SK-N-SH (cell line): ENCODE data around the gene TLN1. TPM values are rescaled to one million over a fixed set of nuclear protein-coding genes. Genes with fewer than 3 reads are reported as not detected.

Experiments used
- CTCF ChIA-PET: fragments of 300-600, 350-600 bp; formaldehyde crosslinking; extraction: SDS; loops from one replicate; lab custom pipeline; 2021; lab: Yijun Ruan, JAX
- POLR2A ChIA-PET: fragments of 350-600 bp; sonication (Branson Sonifier 250); formaldehyde crosslinking; extraction: SDS; loops from one replicate; lab custom pipeline; 2020; ENCODE audit warnings: antibody characterized with exemption, inconsistent platforms; lab: Yijun Ruan, JAX
- DNase-seq: peaks from one replicate; pipeline ENCODE4 v3.0.0; 2012
- H2AFZ ChIP-seq: fragments of 200-600 bp; sonication (generic); 2 replicates; pipeline ENCODE4 v1.8.1; 2016; ENCODE audit warnings: antibody characterized with exemption, mild to moderate bottlenecking, low read depth
- H3F3A ChIP-seq: fragments of 200-600 bp; sonication (generic); replicated peaks from 2 replicates; pipeline ENCODE3; 2016; ENCODE audit warnings: antibody characterized with exemption, mild to moderate bottlenecking; ENCODE audit not compliant: insufficient read depth
- H3K27ac ChIP-seq, 2 experiments: fragments of 200-500 bp in 1 of 2; fragments of 200-600 bp in 1 of 2; sonication (Bioruptor generic) in 1 of 2; sonication (generic), shearing (Covaris generic) in 1 of 2; 2 replicates each; pipeline versions ENCODE4 v1.5.1 to v1.6.1; 2014 to 2016; ENCODE audit warnings: low read depth in 2 of 2, inconsistent platforms in 1 of 2, low read length in 1 of 2, mild to moderate bottlenecking in 1 of 2, mixed read lengths in 1 of 2
- H3K27me3 ChIP-seq: fragments of 200-600 bp; sonication (generic), shearing (Covaris generic); 2 replicates; pipeline ENCODE4 v1.6.1; 2016; ENCODE audit warnings: mixed run types; ENCODE audit not compliant: insufficient read depth
- H3K36me3 ChIP-seq, 2 experiments: fragments of 200-500 bp in 1 of 2; fragments of 200-600 bp in 1 of 2; sonication (Bioruptor generic) in 1 of 2; sonication (generic) in 1 of 2; replicated peaks in 1 of 2; 2 replicates each; pipeline versions ENCODE3 to v1.5.1; 2014 to 2016; ENCODE audit warnings: low read length in 1 of 2, mild to moderate bottlenecking in 1 of 2; ENCODE audit not compliant: insufficient read depth in 2 of 2, control insufficient read depth in 1 of 2
- H3K4me1 ChIP-seq, 2 experiments: fragments of 200-500 bp in 1 of 2; fragments of 200-600 bp in 1 of 2; sonication (Bioruptor generic) in 1 of 2; sonication (generic), shearing (Covaris generic) in 1 of 2; 2 replicates each; pipeline versions ENCODE4 v1.5.1 to v1.6.1; 2014 to 2016; ENCODE audit warnings: low read depth in 1 of 2, low read length in 1 of 2, mixed run types in 1 of 2; ENCODE audit not compliant: insufficient read depth in 2 of 2, control insufficient read depth in 1 of 2
- H3K4me2 ChIP-seq: fragments of 200-600 bp; sonication (generic), shearing (Covaris generic); 2 replicates; pipeline ENCODE4 v1.6.1; 2017; ENCODE audit warnings: mixed run types
- H3K4me3 ChIP-seq, 2 experiments: fragments of 200-500 bp in 1 of 2; fragments of 200-600 bp in 1 of 2; sonication (Bioruptor generic) in 1 of 2; sonication (generic), shearing (Covaris generic) in 1 of 2; 2 replicates each; pipeline versions ENCODE4 v1.5.1 to v1.8.1; 2014 to 2016; ENCODE audit warnings: low read depth in 2 of 2, inconsistent platforms in 1 of 2, low read length in 1 of 2, mild to moderate bottlenecking in 1 of 2, mixed read lengths in 1 of 2, moderate library complexity in 1 of 2
- H3K79me2 ChIP-seq: fragments of 200-600 bp; sonication (generic); 2 replicates; pipeline ENCODE4 v1.8.1; 2017; ENCODE audit warnings: mild to moderate bottlenecking; ENCODE audit not compliant: insufficient read depth
- H3K9ac ChIP-seq: fragments of 200-600 bp; sonication (generic); 2 replicates; pipeline ENCODE4 v1.6.1; 2017; ENCODE audit warnings: mixed run types
- H3K9me2 ChIP-seq: fragments of 200-600 bp; sonication (generic); 2 replicates; pipeline ENCODE4 v1.6.1; 2017; ENCODE audit warnings: mixed run types
- H3K9me3 ChIP-seq: fragments of 200-600 bp; sonication (generic); 2 replicates; pipeline ENCODE4 v1.6.1; 2017; ENCODE audit warnings: mixed run types, mild to moderate bottlenecking, moderate library complexity
- H4K20me1 ChIP-seq: fragments of 200-600 bp; sonication (generic); 2 replicates; pipeline ENCODE4 v1.6.1; 2017; ENCODE audit warnings: mild to moderate bottlenecking, mixed run types; ENCODE audit not compliant: insufficient read depth
- CHD2 ChIP-seq: fragments of 150-350 bp; IDR thresholded peaks from 2 replicates; pipeline ENCODE4 v1.6.1; 2018; ENCODE audit warnings: low read length; ENCODE audit not compliant: partially characterized antibody
- CTCF ChIP-seq: fragments of 200-600 bp; sonication (generic); IDR thresholded peaks from 2 replicates; pipeline ENCODE4 v1.6.1; 2017; ENCODE audit warnings: antibody characterized with exemption, mild to moderate bottlenecking, moderate library complexity
- ELF1 ChIP-seq: IDR thresholded peaks from 2 replicates; pipeline ENCODE4 v1.4.0; 2012
- FOXM1 ChIP-seq: IDR thresholded peaks from 2 replicates; pipeline ENCODE4 v1.4.0; 2012; ENCODE audit warnings: low read depth, mild to moderate bottlenecking
- GABPA ChIP-seq: IDR thresholded peaks from 2 replicates; pipeline ENCODE4 v1.4.0; 2012; ENCODE audit warnings: low read depth, mild to moderate bottlenecking
- GATA2 ChIP-seq: sonication (generic); formaldehyde crosslinking; IDR thresholded peaks from 2 replicates; pipeline ENCODE4 v1.5.0; 2020; ENCODE audit warnings: mild to moderate bottlenecking, missing genetic modification reagents
- JUND ChIP-seq: IDR thresholded peaks from 2 replicates; pipeline ENCODE4 v1.4.0; 2012
- MAX ChIP-seq: IDR thresholded peaks from 2 replicates; pipeline ENCODE4 v1.4.0; 2012; ENCODE audit warnings: low read depth
- MXI1 ChIP-seq: IDR thresholded peaks from 2 replicates; pipeline ENCODE4 v1.6.1; 2012; ENCODE audit warnings: mild to moderate bottlenecking, low read depth, low read length, improper control_type of control experiment
- NFIC ChIP-seq: IDR thresholded peaks from 2 replicates; pipeline ENCODE4 v1.4.0; 2012; ENCODE audit warnings: borderline replicate concordance
- POLR2AphosphoS5 ChIP-seq: IDR thresholded peaks from 2 replicates; pipeline ENCODE4 v1.6.1; 2012; ENCODE audit warnings: low read depth, low read length
- RAD21 ChIP-seq: IDR thresholded peaks from 2 replicates; pipeline ENCODE4 v1.6.1; 2012; ENCODE audit warnings: mild to moderate bottlenecking, low read length
- RCOR1 ChIP-seq: fragments of 150-350 bp; IDR thresholded peaks from 2 replicates; pipeline ENCODE4 v1.6.1; 2017; ENCODE audit warnings: antibody characterized with exemption, low read length
- REST ChIP-seq: IDR thresholded peaks from 2 replicates; pipeline ENCODE4 v1.6.1; 2012; ENCODE audit warnings: mild to moderate bottlenecking, low read depth, low read length, moderate library complexity
- RXRA ChIP-seq: IDR thresholded peaks from 2 replicates; pipeline ENCODE4 v1.4.0; 2012; ENCODE audit warnings: low read depth, mild to moderate bottlenecking, borderline replicate concordance
- SIN3A ChIP-seq: IDR thresholded peaks from 2 replicates; pipeline ENCODE4 v1.6.1; 2012; ENCODE audit warnings: low read depth, mild to moderate bottlenecking, low read length, moderate library complexity, borderline replicate concordance
- SMC3 ChIP-seq: IDR thresholded peaks from 2 replicates; pipeline ENCODE4 v1.6.1; 2012; ENCODE audit warnings: low read depth, low read length, improper control_type of control experiment
- TAF1 ChIP-seq: IDR thresholded peaks from 2 replicates; pipeline ENCODE4 v1.6.1; 2012; ENCODE audit warnings: low read depth, mild to moderate bottlenecking, low read length, moderate library complexity, borderline replicate concordance
- YY1 ChIP-seq: IDR thresholded peaks from 2 replicates; pipeline ENCODE4 v1.4.0; 2012; ENCODE audit warnings: low read depth, mild to moderate bottlenecking
- ZBTB33 ChIP-seq: IDR thresholded peaks from 2 replicates; pipeline ENCODE4 v1.4.0; 2012; ENCODE audit warnings: low read depth, borderline replicate concordance
- WGBS: methylation state at CpG from one replicate; pipeline ENCODE4 v1.1.6; 2017; ENCODE audit warnings: low lambda C conversion rate; 5-methylcytosine and 5-hydroxymethylcytosine counted together
- polyA plus RNA-seq, 3 experiments: library from polyadenylated mRNA; depleted of rRNA; stranded (reverse); fragments of >200 nt; gene quantifications; 2 replicates each; pipeline ENCODE4 v1.2.3, GENCODE V29; 2012

Gene TLN1
- polyA plus RNA-seq, 1 of the 3 experiments (the other 2 are of a cell fraction) = 115 TPM

- peak; percentile 55 for TF ChIP-seq CTCF
- peak; percentile 73 for TF ChIP-seq POLR2AphosphoS5
- TF ChIP-seq MXI1 = peak; percentile 94
- peak; percentile 38 for TF ChIP-seq NFIC
- peak; percentile 73 for TF ChIP-seq GABPA
- peak; percentile 50; the same call in 1 of the 2 replicates for TF ChIP-seq TAF1
- TF ChIP-seq MAX = peak; percentile 96
- TF ChIP-seq FOXM1 = peak; percentile 87
- TF ChIP-seq, all 33 proteins: peak for 16
These were observed 67.2 kb downstream of the TLN1 start, which contains the start of gene ARHGEF39 (continued) for GRCh38 chr9:35664531-35665470.

GRCh38 chr9:35662437-35662836, 69.6 kb downstream of the TLN1 start:
- no peaks in the 10 kb centered on the region for H4K20me1 ChIP-seq
- CTCF ChIA-PET = interaction anchor here (2.4 kb wide), 1 partner anchor 34 kb away, joined by 11 read pairs; no protein-coding TSS in a partner anchor

More at GRCh38 chr9:35662437-35662836, 69.6 kb downstream of the TLN1 start:
- H2AFZ ChIP-seq = no peak overlapping the region
- no peaks in the 10 kb centered on the region for H3K27me3 ChIP-seq
- H3K27ac ChIP-seq = no peak overlapping the region; a peak in 1 of 4 replicates
- H3K9me3 ChIP-seq = no peaks in the 10 kb centered on the region
- no peak overlapping the region for H3K9ac ChIP-seq
- H3K4me2 ChIP-seq = no peak overlapping the region
- no peaks in the 10 kb centered on the region for H3K9me2 ChIP-seq
- no peak overlapping the region for H3K4me3 ChIP-seq
- POLR2A ChIA-PET = interaction anchor here (0.7 kb wide), 1 partner anchor 42 kb away, joined by 3 read pairs; no protein-coding TSS in a partner anchor
- peaks cover 0 to 19% of the 10 kb centered on the region in 2 experiments; a peak in 1 of 4 replicates for H3K4me1 ChIP-seq
- DNase-seq = no peak
- TF ChIP-seq RXRA (no peak), RCOR1 (no peak), SIN3A (no peak), GATA2 (CRISPR knock-in tag) (no peak), TAF1 (no peak), RAD21 (no peak), CHD2 (no peak), YY1 (no peak), REST (no peak), POLR2AphosphoS5 (no peak), ZBTB33 (no peak), SMC3 (no peak), ELF1 (no peak), JUND (no peak)
- peaks cover 0 to 11% of the 10 kb centered on the region in 2 experiments for H3K36me3 ChIP-seq
- 99% methylated on average over 5 of the region's 7 CpGs for WGBS
- H3K79me2 ChIP-seq = peaks cover 36% of the 10 kb centered on the region
- H3F3A ChIP-seq = peaks cover 31% of the 10 kb centered on the region
